Measurements from ENCODE around the gene GALT. TPM values are rescaled to one million over a fixed set of nuclear protein-coding genes. Genes with fewer than 3 reads are reported as not detected.

The GALT gene
- polyA plus RNA-seq (2011; rRNA removed), result 26.6 and 41.5 TPM in 2 replicates
- 13.4 and 14.6 TPM in 2 replicates for polyA minus RNA-seq (2011; rRNA and poly(A)+ RNA removed)

DNA sequence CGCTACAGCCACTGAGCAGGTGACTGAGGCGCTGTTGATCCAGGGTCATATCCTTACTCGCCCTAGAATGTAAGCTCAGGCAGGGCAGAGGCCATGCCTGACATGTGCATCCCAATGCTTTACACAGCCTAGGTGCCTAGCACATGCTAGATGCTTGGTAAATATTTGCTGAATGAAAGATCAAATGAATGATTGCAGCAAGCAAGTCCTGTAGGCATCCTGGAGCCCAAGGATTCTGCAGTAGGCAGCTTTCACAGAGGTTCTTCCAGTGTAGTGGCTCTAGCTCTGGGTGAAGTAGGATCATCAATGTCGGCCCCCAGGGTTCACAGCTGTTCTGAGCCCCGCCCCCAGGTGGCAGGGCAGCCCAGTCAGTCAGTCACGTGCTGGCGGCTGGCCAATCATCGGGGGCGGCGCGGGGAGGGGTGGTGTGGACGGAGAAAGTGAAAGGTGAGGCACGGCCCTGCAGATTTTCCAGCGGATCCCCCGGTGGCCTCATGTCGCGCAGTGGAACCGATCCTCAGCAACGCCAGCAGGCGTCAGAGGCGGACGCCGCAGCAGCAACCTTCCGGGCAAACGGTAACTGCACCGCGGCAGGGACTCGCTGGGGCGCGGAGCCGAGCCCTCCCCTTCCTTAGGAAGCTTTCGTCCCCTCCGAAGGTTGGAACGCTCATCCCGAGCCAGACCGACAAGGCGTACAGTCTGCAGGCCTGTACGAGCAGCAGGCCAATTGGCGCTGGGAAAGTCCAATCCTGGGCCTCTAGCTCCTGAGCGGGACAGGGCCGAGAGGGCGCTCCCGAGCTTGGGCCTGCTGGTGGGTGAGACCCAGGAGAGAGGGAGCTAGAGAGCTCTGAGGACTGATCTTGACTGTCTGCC, at the start of gene GALT:
GALT (plus strand) TSS at position 465 of the 873 bp plus-strand sequence; CDS start at position 495, 30 bp downstream.
- CTCF ChIA-PET, result interaction anchor here (0.7 to 8.1 kb wide), 13 partner anchors 10 to 56 kb away, joined by 3 to 87 read pairs (median 4); partner anchors contain the start of genes DCTN3 and SIGMAR1
- no peak for DNase-seq (ENCODE audit: low read depth)
- Histone ChIP-seq H3K36me3 (ENCODE audit: control insufficient read depth, insufficient read depth, low read length) (peaks cover 11% of the 10 kb centered on the region), H3K27me3 (ENCODE audit: control insufficient read depth, insufficient read depth, low read length) (no peaks in the 10 kb centered on the region; the same call in 1 of the 2 replicates), H3K4me3 (ENCODE audit: low read depth, low read length) (peak within 1 kb of the TSS; percentile 66)
- POLR2A ChIA-PET, result interaction anchor here (1.5 kb wide), 1 partner anchor 9 kb away, joined by 5 read pairs; the partner anchor contains the start of gene SIGMAR1
- TF ChIP-seq, protein P1, sequence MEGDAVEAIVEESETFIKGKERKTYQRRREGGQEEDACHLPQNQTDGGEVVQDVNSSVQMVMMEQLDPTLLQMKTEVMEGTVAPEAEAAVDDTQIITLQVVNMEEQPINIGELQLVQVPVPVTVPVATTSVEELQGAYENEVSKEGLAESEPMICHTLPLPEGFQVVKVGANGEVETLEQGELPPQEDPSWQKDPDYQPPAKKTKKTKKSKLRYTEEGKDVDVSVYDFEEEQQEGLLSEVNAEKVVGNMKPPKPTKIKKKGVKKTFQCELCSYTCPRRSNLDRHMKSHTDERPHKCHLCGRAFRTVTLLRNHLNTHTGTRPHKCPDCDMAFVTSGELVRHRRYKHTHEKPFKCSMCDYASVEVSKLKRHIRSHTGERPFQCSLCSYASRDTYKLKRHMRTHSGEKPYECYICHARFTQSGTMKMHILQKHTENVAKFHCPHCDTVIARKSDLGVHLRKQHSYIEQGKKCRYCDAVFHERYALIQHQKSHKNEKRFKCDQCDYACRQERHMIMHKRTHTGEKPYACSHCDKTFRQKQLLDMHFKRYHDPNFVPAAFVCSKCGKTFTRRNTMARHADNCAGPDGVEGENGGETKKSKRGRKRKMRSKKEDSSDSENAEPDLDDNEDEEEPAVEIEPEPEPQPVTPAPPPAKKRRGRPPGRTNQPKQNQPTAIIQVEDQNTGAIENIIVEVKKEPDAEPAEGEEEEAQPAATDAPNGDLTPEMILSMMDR (IDR thresholded peaks at IDR 0.05; ENCODE audit: insufficient read depth, low read depth, low read length), result peak; percentile 73

GRCh38 chr9:34599546-34599945, 46.9 kb upstream of the GALT start:
- Histone ChIP-seq H3K27me3 (ENCODE audit: control insufficient read depth, insufficient read depth, low read length) (peaks cover 1% of the 10 kb centered on the region), H3K36me3 (ENCODE audit: control insufficient read depth, insufficient read depth, low read length) (no peaks in the 10 kb centered on the region), H3K4me3 (ENCODE audit: low read depth, low read length) (no peak overlapping the region)
- DNase-seq (ENCODE audit: low read depth), result no peak
- ChIA-PET CTCF (interaction anchor here (1.0 to 4.5 kb wide), 3 partner anchors 23 to 196 kb away, joined by 4 to 30 read pairs (median 5); no protein-coding TSS in a partner anchor), POLR2A (no interaction called here)
- TF ChIP-seq, protein P1 (IDR thresholded peaks at IDR 0.05; ENCODE audit: insufficient read depth, low read depth, low read length), result no peak

DNA sequence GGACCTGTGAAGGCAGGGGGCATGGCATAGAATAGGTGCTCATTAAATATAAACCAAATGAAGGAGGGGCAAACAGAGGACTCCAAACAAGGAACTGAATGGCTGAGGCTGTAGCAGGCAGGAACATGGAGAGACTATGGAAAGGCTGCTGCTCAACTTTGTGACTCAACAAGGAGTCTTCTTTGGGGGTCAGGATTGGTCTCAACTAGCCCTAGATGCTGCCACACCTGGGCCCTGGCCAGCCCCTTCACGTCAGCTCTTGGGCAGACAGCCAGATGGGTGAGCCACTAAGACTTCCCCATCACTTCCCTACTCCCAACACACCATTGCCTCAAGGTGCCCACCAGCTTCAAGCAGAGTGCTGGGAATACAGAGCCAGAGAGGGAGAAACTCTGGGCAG, 45.6 kb upstream of the GALT start:
- H3K27me3 ChIP-seq (ENCODE audit: control insufficient read depth, insufficient read depth, low read length), result peaks cover 4% of the 10 kb centered on the region
- CTCF ChIA-PET, result interaction anchor here (0.8 to 4.5 kb wide), 5 partner anchors 9 to 99 kb away, joined by 3 to 30 read pairs (median 5); no protein-coding TSS in a partner anchor
- DNase-seq (ENCODE audit: low read depth), result no peak
- no peak overlapping the region for H3K4me3 ChIP-seq (ENCODE audit: low read depth, low read length)
- TF ChIP-seq, protein P1 (IDR thresholded peaks at IDR 0.05; ENCODE audit: insufficient read depth, low read depth, low read length), result no peak
- POLR2A ChIA-PET, result no interaction called here
- H3K36me3 ChIP-seq (ENCODE audit: control insufficient read depth, insufficient read depth, low read length), result no peaks in the 10 kb centered on the region

GRCh38 chr9:34601937-34602573, 44.4 kb upstream of the GALT start:
- Histone ChIP-seq H3K27me3 (ENCODE audit: control insufficient read depth, insufficient read depth, low read length) (peaks cover 4% of the 10 kb centered on the region), H3K4me3 (ENCODE audit: low read depth, low read length) (no peak overlapping the region), H3K36me3 (ENCODE audit: control insufficient read depth, insufficient read depth, low read length) (no peaks in the 10 kb centered on the region)
- ChIA-PET POLR2A (no interaction called here), CTCF (interaction anchor here (1.0 to 4.2 kb wide), 12 partner anchors 7 to 55 kb away, joined by 3 to 40 read pairs (median 14); partner anchors contain the start of genes ARID3C, DCTN3, GALT and RPP25L)
- no peak for DNase-seq (ENCODE audit: low read depth)
- TF ChIP-seq, protein P1 (IDR thresholded peaks at IDR 0.05; ENCODE audit: insufficient read depth, low read depth, low read length), result no peak

Data from BJ (cell line).